Hepatocyte (in vitro differentiated cells): Measurements from ENCODE around the gene SRGAP2C.
"Not testable (repeated sequence)": the region's sequence is repeated elsewhere in the genome, so short reads cannot be mapped to it uniquely, and the experiment has no call there.

Source experiments
- EZH2 ChIP-seq: fragments of 200-600 bp; sonication (generic); IDR thresholded peaks from 2 replicates; pipeline ENCODE4 v1.6.1; 2016; ENCODE audit warnings: antibody characterized with exemption, mild to moderate bottlenecking, borderline replicate concordance
- TF ChIP-seq, protein P1 (sequence below): fragments of 200-600 bp; sonication (generic); IDR thresholded peaks from 2 replicates; pipeline ENCODE4 v1.5.1; 2016; ENCODE audit warnings: antibody characterized with exemption, mild to moderate bottlenecking; ENCODE audit not compliant: poor library complexity

DNA sequence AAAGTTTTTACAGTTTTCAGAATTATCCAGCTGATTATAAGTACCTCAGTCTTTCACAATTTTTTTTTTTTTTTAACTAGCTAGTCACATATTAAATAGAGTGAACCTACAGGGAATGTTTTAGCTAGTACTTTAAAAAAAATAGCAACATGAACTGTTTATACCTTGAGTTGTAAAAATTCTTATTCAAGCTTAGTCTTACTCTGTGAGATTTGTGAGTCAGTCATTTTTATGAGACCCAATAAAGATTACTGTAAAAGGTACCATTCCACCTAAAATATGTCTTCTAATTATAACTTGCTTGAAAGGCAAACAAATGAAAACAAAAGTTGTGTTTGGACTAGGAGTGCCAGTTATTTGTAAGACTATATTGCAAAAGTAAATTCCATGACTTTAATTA lies 6.6 kb upstream of the SRGAP2C start:
- not testable (repeated sequence) for TF ChIP-seq EZH2
- TF ChIP-seq, protein P1, sequence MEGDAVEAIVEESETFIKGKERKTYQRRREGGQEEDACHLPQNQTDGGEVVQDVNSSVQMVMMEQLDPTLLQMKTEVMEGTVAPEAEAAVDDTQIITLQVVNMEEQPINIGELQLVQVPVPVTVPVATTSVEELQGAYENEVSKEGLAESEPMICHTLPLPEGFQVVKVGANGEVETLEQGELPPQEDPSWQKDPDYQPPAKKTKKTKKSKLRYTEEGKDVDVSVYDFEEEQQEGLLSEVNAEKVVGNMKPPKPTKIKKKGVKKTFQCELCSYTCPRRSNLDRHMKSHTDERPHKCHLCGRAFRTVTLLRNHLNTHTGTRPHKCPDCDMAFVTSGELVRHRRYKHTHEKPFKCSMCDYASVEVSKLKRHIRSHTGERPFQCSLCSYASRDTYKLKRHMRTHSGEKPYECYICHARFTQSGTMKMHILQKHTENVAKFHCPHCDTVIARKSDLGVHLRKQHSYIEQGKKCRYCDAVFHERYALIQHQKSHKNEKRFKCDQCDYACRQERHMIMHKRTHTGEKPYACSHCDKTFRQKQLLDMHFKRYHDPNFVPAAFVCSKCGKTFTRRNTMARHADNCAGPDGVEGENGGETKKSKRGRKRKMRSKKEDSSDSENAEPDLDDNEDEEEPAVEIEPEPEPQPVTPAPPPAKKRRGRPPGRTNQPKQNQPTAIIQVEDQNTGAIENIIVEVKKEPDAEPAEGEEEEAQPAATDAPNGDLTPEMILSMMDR = not testable (repeated sequence)
